Mucosa of descending colon (tissue), 3 donors: ENCODE data around the gene FAM83C. TPM values are rescaled to one million over a fixed set of nuclear protein-coding genes. Genes with fewer than 3 reads are reported as not detected.

Experiments used
- ATAC-seq: fragments of 200-7000 bp; cut with Tn5 transposase; one replicate; pipeline ENCODE4 v1.9.1; 2020; ENCODE audit warnings: mild to moderate bottlenecking, moderate library complexity
- DNase-seq, 3 donors: peaks; one replicate each; pipeline ENCODE4 v3.0.0-alpha.2; 2020
- H3K36me3 ChIP-seq: fragments of 200-600 bp; one replicate; pipeline ENCODE4 v1.8.0; 2021; ENCODE audit warnings: low read depth, mild to moderate bottlenecking
- H3K4me1 ChIP-seq: fragments of 200-600 bp; one replicate; pipeline ENCODE4 v1.8.0; 2021; ENCODE audit warnings: low read depth, mild to moderate bottlenecking
- H3K4me3 ChIP-seq: fragments of 200-600 bp; one replicate; pipeline ENCODE4 v1.8.0; 2021; ENCODE audit warnings: mild to moderate bottlenecking
- H3K9me3 ChIP-seq: fragments of 200-600 bp; one replicate; pipeline ENCODE4 v1.8.0; 2021; ENCODE audit warnings: mild to moderate bottlenecking
- intact Hi-C, 2 donors: fragments of 100-400 bp; cut with DNase I in 1 of 2; cut with micrococcal nuclease in 1 of 2; formaldehyde crosslinking; loops; one replicate each; pipeline versions ENCODE4 v1.11.0 to v1.11.1; 2022; cut with DNase I, micrococcal nuclease
- total RNA-seq, 3 donors: library from RNA; stranded (reverse); fragmentation: NEBNext Ultra II Directional in 2 of 3; extraction: Animal tissue kit (Norgen Biotek cat#: 25700) in 2 of 3; gene quantifications; one replicate each; pipeline versions ENCODE4 v1.2.1 to v1.2.4, GENCODE V29; 2021 to 2023
- TF ChIP-seq, protein P1 (sequence below): fragments of 200-600 bp; IDR thresholded peaks from one replicate; pipeline ENCODE4 v1.8.0; 2022; ENCODE audit warnings: antibody characterized with exemption, mild to moderate bottlenecking
- donor health status: DM: no; HTN: no; CAD: no; lungs with moderate emphysema.
- donor health status: DM: no; HTN: no; CAD: no.
- donor health status: DM: no; HTN: yes; CAD: no.

The FAM83C gene
- total RNA-seq, 3 donors from 2014 or later, result 0.13 to 0.41 TPM; not detected in 1

GRCh38 chr20:35243986-35244385, 48.2 kb downstream of the FAM83C start:
- H3K9me3 ChIP-seq, result no peaks in the 10 kb centered on the region
- DNase-seq, result no peak
- TF ChIP-seq, protein P1, sequence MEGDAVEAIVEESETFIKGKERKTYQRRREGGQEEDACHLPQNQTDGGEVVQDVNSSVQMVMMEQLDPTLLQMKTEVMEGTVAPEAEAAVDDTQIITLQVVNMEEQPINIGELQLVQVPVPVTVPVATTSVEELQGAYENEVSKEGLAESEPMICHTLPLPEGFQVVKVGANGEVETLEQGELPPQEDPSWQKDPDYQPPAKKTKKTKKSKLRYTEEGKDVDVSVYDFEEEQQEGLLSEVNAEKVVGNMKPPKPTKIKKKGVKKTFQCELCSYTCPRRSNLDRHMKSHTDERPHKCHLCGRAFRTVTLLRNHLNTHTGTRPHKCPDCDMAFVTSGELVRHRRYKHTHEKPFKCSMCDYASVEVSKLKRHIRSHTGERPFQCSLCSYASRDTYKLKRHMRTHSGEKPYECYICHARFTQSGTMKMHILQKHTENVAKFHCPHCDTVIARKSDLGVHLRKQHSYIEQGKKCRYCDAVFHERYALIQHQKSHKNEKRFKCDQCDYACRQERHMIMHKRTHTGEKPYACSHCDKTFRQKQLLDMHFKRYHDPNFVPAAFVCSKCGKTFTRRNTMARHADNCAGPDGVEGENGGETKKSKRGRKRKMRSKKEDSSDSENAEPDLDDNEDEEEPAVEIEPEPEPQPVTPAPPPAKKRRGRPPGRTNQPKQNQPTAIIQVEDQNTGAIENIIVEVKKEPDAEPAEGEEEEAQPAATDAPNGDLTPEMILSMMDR, result no peak
- H3K4me1 ChIP-seq, result no peaks in the 10 kb centered on the region
- intact Hi-C loops, result no loop called here
- H3K36me3 ChIP-seq, result no peaks in the 10 kb centered on the region
- H3K4me3 ChIP-seq, result no peak overlapping the region
- no peak for ATAC-seq

DNA sequence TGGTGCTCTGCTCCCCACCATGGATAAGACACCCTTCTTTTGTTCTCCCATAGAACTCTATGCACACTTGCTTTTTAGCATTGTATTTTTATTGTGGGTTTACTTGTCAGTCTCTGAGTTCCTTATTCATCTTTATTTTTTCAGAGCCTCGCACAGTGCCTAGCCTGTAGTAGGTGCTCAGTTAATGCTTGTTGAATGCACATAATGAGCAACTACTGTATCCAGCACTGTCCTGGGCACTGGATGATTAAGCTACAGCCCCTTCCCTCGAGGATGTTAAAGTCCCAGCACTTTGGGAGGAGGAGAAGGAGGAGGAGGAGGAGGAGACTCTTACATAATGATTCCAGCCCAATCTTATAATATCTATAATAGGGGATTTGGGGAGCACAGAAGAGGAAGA, 48.9 kb downstream of the FAM83C start:
- H3K4me3 ChIP-seq, result no peak overlapping the region
- TF ChIP-seq, protein P1, result no peak
- DNase-seq (no peak), ATAC-seq (no peak)
- no peaks in the 10 kb centered on the region for H3K4me1 ChIP-seq
- no peaks in the 10 kb centered on the region for H3K36me3 ChIP-seq
- no peaks in the 10 kb centered on the region for H3K9me3 ChIP-seq
- intact Hi-C loops, result no loop called here

DNA sequence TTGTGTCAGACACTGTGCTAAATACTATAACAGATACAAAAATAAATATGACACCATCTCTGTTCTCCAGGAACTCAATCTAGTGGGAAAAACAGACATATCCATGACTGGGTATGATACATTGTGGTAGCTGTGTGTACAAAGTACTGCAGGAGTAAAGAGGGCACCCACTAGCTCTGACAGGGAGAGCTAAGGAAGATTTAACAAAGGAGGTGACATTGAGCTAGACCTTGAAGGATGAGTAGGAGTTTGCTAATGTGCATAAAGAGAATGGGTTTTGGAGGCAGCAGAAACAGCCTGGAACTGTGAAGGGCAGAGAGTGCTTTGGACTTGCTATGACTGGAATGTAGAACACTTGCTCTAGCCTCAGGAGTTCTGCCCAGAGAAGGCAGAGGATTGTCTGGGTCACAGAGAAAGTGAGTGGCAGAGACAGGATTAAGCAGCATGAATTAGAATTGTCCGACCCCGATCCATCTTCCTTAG, 51.4 kb downstream of the FAM83C start:
- DNase-seq (no peak), ATAC-seq (no peak)
- Histone ChIP-seq H3K9me3 (no peaks in the 10 kb centered on the region), H3K36me3 (no peaks in the 10 kb centered on the region), H3K4me1 (no peaks in the 10 kb centered on the region), H3K4me3 (no peak overlapping the region)
- TF ChIP-seq, protein P1, result no peak
- intact Hi-C loops, result no loop called here

DNA sequence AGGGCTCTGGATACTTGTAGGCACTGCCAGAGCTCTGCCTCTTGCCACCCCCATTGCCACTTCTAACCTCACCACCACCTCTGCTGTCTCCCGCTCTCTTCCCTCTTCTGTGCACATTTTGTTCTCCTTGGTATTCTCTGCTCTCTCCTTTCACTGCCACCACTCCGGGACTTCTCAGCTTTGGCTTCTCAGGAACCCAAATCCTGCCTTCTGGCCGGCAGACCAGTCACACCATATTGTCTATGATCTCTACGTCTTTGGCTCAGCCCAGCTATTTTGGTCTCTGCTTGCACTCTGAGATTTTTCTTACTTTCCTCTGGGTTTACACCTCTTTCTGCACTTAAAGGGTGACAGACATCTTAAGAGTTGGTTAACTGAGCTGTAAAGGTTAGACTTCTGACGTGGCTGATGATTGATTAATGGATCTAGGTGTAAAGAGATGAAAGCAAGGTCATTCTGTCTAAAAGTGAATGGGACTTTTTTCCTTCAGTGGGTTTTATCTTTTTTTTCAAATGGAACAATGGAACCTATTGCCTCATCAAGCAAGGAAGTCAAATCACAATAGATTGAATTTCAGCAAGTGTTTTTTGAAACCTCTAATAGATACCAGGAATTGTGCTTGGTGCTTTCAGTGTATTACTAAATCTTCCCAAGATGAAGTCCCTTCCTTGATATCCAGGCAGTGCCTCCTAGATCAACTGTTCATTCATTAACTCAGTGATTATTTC, 52.0 kb downstream of the FAM83C start:
- ATAC-seq (no peak), DNase-seq (no peak)
- TF ChIP-seq, protein P1, result no peak
- intact Hi-C loops, result no loop called here
- H3K4me3 ChIP-seq, result no peak overlapping the region
- H3K36me3 ChIP-seq, result no peaks in the 10 kb centered on the region
- H3K9me3 ChIP-seq, result no peaks in the 10 kb centered on the region
- H3K4me1 ChIP-seq, result no peaks in the 10 kb centered on the region

- H3K4me1 ChIP-seq, result no peaks in the 10 kb centered on the region
- no peaks in the 10 kb centered on the region for H3K36me3 ChIP-seq
- H3K9me3 ChIP-seq, result no peaks in the 10 kb centered on the region
- no peak for DNase-seq
- no peak overlapping the region for H3K4me3 ChIP-seq
- TF ChIP-seq, protein P1, result no peak
- ATAC-seq, result no peak
- intact Hi-C loops, result no loop called here
Observed at GRCh38 chr20:35238735-35239134, 53.5 kb downstream of the FAM83C start.
